GM21619 (cell line): ENCODE measurements around the gene PARD3B.

ENCODE experiments used
- ATAC-seq: cut with Tn5 transposase; IDR thresholded peaks from one replicate; pipeline ENCODE4 v1.9.1; 2021; ENCODE audit not compliant: unreplicated experiment

PARD3B gene

DNA sequence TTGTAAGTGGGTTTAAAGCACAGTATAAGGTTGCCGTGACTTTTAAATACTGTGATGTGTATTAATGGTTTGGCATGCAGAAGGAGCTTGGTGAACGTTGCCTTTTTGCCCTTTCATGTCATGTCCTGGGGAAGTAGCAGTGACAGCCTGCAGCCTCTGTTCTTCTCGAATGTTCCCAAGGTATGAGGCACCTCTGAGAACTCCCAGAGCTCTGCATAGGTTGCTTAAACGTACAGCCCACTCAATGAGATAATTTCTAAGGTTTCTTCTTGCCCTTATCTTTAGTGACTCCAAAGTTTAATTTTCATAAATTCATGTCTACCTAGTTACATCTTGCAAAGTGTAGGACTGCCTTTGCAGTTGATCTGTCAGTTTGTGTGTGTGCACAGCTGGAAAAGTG lies 36.7 kb downstream of the PARD3B start:
- no peak for ATAC-seq

GRCh38 chr2:204583773-204584172 lies 38.5 kb downstream of the PARD3B start:
- no peak for ATAC-seq

GRCh38 chr2:204585930-204586329 lies 40.7 kb downstream of the PARD3B start:
- ATAC-seq, result no peak

DNA sequence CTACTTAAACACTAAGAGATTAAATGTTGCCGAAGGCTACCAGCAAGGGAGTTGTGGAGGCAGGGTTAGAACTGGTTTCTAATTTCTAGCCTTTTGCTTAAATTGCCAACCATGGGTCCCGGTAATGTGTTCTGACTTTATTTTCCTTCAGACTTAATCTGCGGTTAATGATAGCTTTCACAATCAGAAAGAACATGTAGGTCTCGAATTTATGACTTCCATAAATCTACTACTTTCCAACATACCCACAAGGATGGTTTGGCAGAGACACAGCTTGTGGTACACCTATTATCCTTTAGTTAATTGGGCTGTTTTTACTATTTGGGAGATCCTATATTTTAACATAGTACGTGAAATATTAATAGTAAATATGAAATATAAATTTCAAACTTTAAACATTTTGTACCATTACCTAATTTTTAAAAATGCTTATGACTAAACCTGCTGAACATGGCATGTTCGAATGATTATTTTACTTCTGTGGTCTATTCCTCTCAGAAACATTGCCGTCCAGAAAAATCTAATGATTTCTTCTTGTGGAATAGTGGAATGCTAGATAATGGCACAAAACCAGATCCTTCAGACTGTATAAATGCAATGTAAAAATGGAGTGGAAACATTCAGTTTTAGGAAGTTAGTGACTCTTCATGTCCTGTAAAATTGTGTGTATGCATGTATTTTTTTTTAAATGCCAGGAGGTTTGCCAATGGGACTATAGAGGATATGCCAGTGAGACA lies 41.3 kb downstream of the PARD3B start:
- ATAC-seq, result no peak

- no peak for ATAC-seq
Measured at GRCh38 chr2:204590063-204590462, 44.8 kb downstream of the PARD3B start.

DNA sequence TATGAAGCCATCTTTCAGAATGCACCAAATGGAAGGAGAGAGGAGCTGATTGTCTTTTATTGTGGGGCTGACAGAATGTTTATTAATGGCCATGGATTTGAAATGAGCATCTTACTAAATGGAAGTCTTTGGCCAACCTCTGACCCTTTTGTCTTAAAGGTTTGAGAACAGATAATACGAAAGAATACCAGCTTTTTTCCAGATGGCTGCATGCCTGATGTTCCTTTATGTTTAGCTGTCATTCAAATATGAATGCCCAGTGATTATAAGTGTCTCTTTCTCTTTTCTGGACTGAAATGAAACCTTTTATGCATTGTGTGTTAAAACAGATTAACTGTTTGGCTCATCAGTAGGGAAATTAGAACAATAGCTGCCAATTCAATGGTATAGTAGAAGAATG lies 46.0 kb downstream of the PARD3B start:
- no peak for ATAC-seq

DNA sequence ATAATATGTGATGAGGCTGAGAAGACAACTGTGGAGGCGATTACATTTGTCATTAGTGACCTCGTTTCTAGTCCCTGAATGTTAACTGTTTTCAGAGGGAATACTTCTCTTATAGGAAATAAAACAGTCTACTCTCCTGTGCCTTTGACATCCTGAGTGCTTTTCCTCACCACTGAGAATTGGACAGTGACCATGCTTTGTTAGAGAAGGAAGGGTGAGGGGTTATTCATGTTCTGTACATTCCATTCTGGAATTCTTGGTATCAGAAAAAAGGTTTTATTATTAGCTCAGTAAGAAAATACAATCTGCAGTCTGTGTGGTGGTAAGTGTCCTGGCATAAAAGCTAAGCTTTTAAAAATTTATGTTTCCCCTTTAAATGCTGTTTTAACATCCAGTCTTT lies 58.8 kb downstream of the PARD3B start:
- no peak for ATAC-seq

GRCh38 chr2:204608237-204608939 lies 63.1 kb downstream of the PARD3B start:
- ATAC-seq, result no peak

GRCh38 chr2:204611017-204611631 lies 65.8 kb downstream of the PARD3B start:
- no peak for ATAC-seq

DNA sequence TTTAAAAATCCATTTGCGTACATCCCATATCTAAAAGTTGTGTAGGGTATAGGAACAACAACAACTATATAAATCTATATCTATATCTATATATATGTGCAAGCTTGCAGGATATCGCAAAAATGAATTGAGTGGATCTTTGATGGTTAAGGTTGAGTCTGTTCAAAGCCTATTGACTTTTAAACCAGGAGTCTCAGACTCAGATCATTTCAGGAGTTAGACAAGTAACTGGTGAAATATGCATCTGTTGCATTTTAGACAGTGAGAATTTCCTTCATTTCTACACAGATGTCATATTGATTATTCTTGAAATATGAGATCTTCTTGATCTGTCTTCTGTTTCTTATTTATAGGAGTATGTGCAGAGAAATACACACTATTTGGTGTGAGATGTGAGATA lies 66.5 kb downstream of the PARD3B start:
- no peak for ATAC-seq

GRCh38 chr2:204613635-204614034 lies 68.4 kb downstream of the PARD3B start:
- ATAC-seq, result no peak

- no peak for ATAC-seq
Measured at GRCh38 chr2:204615456-204615855, 70.2 kb downstream of the PARD3B start.

GRCh38 chr2:204625135-204625534 lies 79.9 kb downstream of the PARD3B start:
- ATAC-seq, result no peak

DNA sequence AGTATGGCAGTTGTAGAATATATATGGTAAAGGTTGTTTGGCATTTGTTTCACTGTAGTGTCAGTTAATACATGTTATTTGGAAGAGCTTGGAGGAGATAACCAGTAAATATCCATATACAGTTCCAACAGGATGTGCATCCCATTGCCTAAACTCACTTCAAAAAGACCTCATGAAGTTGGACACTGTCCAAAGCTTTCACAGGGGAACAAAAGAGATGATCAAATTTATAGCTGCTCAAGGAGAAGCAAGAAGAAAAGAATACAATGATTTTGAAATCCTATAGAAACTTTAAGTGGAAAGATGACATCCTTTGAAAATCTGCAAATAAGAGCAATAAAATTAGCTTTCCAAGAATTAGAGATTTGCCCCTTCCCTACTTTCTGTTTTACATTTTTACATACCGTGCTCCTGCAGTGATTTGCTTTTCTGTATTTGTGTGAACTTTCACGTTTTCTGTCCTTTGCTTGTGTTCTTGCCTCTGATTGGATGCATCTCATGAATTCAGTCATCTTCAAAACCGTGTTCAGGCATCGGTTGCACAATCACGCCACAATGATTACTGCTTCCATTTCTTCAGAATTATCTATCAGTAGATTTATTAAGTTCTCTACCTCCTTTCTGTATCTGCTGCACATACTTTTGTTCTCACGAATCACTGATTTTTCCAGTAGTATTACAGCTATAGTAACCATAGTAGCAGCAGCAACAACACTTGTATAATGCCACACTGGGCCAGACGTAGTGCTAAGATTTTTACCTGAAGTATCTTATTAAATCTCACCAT lies 83.8 kb downstream of the PARD3B start:
- no peak for ATAC-seq

GRCh38 chr2:204632410-204632809 lies 87.1 kb downstream of the PARD3B start:
- no peak for ATAC-seq

DNA sequence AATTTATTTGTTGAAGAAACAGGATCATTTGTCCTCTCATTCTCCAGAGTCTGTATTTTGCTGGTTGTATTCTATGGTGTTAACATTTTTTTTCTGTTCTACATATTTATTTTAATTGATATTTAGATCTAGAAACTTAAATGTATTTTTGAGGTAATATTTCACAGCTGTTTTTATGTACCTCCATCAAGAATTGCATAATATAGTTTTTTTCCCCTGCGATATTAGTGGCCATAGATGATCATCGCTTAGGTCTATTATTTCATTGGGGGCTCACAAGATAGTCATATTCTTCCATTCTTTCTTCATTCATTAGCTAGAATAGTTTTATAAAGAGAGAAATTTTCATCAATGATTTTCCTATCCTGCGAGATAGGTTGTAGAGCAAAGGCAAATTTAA lies 89.3 kb downstream of the PARD3B start:
- ATAC-seq, result no peak

GRCh38 chr2:204635478-204635877 lies 90.2 kb downstream of the PARD3B start:
- ATAC-seq, result no peak

- ATAC-seq, result no peak
Measured at GRCh38 chr2:204638471-204639194, 93.4 kb downstream of the PARD3B start.

DNA sequence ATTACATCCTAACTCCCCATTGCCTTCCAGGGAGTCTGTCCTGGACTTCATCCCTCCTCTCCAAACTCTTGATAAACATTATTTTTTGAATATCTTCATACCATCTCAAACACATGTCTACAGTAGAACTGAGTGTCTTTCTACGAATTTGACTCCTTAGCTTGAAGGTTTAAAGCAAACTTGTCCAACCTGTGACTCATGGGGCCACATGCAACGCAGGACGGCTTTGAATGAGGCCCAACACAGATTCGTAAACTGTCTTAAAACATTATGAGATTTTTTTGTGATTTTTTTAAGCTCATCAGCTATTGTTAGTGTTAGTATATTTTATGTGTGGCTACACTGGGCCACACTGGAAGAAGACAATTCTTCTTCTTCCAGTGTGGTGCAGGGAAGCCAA lies 98.1 kb downstream of the PARD3B start:
- no peak for ATAC-seq

- no peak for ATAC-seq
Measured at GRCh38 chr2:204645018-204645773, 99.9 kb downstream of the PARD3B start.
